ENCODE measurements around the gene CDKN1A.

- TF ChIP-seq, protein P1, sequence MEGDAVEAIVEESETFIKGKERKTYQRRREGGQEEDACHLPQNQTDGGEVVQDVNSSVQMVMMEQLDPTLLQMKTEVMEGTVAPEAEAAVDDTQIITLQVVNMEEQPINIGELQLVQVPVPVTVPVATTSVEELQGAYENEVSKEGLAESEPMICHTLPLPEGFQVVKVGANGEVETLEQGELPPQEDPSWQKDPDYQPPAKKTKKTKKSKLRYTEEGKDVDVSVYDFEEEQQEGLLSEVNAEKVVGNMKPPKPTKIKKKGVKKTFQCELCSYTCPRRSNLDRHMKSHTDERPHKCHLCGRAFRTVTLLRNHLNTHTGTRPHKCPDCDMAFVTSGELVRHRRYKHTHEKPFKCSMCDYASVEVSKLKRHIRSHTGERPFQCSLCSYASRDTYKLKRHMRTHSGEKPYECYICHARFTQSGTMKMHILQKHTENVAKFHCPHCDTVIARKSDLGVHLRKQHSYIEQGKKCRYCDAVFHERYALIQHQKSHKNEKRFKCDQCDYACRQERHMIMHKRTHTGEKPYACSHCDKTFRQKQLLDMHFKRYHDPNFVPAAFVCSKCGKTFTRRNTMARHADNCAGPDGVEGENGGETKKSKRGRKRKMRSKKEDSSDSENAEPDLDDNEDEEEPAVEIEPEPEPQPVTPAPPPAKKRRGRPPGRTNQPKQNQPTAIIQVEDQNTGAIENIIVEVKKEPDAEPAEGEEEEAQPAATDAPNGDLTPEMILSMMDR (IDR thresholded peaks at IDR 0.05; ENCODE audit: low read length): no peak
- TF ChIP-seq EZH2 (optimal IDR thresholded peaks at IDR 0.05; ENCODE audit: low read depth, low read length): no peak
- TF ChIP-seq EZH2phosphoT487 (IDR thresholded peaks at IDR 0.05; ENCODE audit: low read length): no peak
Measured at GRCh38 chr6:36638579-36638978, 39.9 kb upstream of the CDKN1A start.

Data from MM.1S (cell line).